ENCODE data around the gene OR10P1. TPM values are rescaled to one million over a fixed set of nuclear protein-coding genes. Genes with fewer than 3 reads are reported as not detected.

OR10P1 gene
- total and polyA plus RNA-seq, 2 donors (not counting 1 experiment from before 2014, with no cell fraction given): not detected

DNA sequence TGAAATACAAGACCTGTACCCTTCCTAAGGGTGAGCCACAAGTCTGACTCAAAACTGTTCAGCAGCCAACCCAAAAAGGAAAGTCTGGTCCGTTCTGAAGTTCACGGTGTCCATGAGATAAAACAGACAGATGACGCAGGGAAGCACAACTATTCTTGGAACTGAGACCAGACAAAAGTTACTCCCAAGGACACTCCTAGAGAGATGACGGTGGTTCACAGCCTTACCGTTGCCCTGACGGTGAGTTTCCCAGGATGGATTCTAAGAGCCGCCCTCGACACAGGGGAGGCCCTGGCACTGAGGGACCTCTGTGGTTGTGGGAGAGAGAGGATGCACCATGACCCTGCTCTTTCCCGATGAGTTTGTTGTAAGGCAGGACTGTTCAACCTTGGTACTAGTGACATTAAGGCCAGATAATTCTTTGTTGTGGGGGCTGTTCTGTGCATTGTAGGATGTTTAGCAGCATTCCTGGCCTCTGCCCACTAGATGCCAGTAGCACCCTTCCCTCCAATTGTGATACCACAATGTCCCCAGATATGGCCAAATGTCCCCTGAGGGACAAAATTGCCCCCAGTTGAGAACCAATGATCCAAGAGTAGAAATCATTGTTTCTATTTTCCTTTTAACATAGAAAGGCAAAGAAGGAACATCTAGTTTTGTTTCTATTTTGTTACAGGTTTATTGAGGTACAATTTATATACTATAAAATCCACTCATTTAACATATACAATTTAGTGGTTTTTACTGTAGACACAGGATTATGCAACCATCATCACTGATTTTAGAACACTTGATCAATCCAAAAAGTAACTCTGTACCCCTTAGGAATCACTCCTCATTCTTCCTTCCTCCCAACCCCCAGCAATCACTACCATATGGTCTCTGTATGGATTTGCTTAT, 23.0 kb downstream of the OR10P1 start:
- no peaks in the 10 kb centered on the region for H3K36me3 ChIP-seq (replicated peaks in 1 of 2; ENCODE audit: control extremely low read depth in 1 of 2, control insufficient read depth in 1 of 2, extremely low read depth in 1 of 2, insufficient read depth in 2 of 2, low read length in 1 of 2)
- H3K27ac ChIP-seq (ENCODE audit: low read length in 2 of 2): no peak overlapping the region
- peaks cover 9% of the 10 kb centered on the region for H3K27me3 Mint-ChIP-seq
- ATAC-seq (ENCODE audit: low read depth) (peak; percentile 56), DNase-seq (peak; percentile 57)
- TF ChIP-seq, protein P1, sequence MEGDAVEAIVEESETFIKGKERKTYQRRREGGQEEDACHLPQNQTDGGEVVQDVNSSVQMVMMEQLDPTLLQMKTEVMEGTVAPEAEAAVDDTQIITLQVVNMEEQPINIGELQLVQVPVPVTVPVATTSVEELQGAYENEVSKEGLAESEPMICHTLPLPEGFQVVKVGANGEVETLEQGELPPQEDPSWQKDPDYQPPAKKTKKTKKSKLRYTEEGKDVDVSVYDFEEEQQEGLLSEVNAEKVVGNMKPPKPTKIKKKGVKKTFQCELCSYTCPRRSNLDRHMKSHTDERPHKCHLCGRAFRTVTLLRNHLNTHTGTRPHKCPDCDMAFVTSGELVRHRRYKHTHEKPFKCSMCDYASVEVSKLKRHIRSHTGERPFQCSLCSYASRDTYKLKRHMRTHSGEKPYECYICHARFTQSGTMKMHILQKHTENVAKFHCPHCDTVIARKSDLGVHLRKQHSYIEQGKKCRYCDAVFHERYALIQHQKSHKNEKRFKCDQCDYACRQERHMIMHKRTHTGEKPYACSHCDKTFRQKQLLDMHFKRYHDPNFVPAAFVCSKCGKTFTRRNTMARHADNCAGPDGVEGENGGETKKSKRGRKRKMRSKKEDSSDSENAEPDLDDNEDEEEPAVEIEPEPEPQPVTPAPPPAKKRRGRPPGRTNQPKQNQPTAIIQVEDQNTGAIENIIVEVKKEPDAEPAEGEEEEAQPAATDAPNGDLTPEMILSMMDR (IDR thresholded peaks at IDR 0.05): peak; percentile 54
- TF ChIP-seq EZH2 (IDR thresholded peaks at IDR 0.05; ENCODE audit: borderline replicate concordance, insufficient read depth, low read depth, low read length, poor library complexity, severe bottlenecking): no peak
- 87% methylated on average over 8 of the region's 9 CpGs for WGBS (ENCODE audit: insufficient coverage)
- H3K9ac ChIP-seq (ENCODE audit: low read length): no peak overlapping the region
- no peak overlapping the region for H3K27ac Mint-ChIP-seq
- H3K79me2 ChIP-seq (ENCODE audit: control insufficient read depth, insufficient read depth, low read length): no peaks in the 10 kb centered on the region
- no peak overlapping the region for H3K4me2 ChIP-seq (replicated peaks; ENCODE audit: low read depth, low read length, poor library complexity, severe bottlenecking)
- H3K4me1 ChIP-seq (ENCODE audit: control insufficient read depth in 2 of 2, insufficient read depth in 2 of 2, low read length in 2 of 2): no peaks in the 10 kb centered on the region
- H3K9me3 Mint-ChIP-seq (ENCODE audit: insufficient read depth): no peaks in the 10 kb centered on the region
- ChIA-PET CTCF (interaction anchor here (0.8 to 4.8 kb wide), 8 partner anchors 18 to 137 kb away, joined by 3 to 46 read pairs (median 4); partner anchors contain the start of genes BLOC1S1 and RDH5), POLR2A (no interaction called here)
- H2AFZ ChIP-seq (ENCODE audit: insufficient read depth, low read depth, low read length, poor library complexity, severe bottlenecking): no peak overlapping the region
- H3K4me3 Mint-ChIP-seq: no peak overlapping the region
- H3K4me3 ChIP-seq (ENCODE audit: control extremely low read depth in 1 of 5, extremely low read depth in 1 of 5, insufficient read depth in 1 of 5, low read depth in 2 of 5, low read length in 4 of 5): no peak overlapping the region
- H4K20me1 ChIP-seq (ENCODE audit: control insufficient read depth, insufficient read depth, low read length, poor library complexity, severe bottlenecking): no peaks in the 10 kb centered on the region
- H3K9me3 ChIP-seq (ENCODE audit: control extremely low read depth in 1 of 3, control insufficient read depth in 2 of 3, insufficient read depth in 1 of 3, low read length in 2 of 3): no peaks in the 10 kb centered on the region
- peaks cover 2% of the 10 kb centered on the region for H3K4me1 Mint-ChIP-seq
- H3K27me3 ChIP-seq (replicated peaks in 1 of 4; ENCODE audit: control extremely low read depth in 1 of 4, control insufficient read depth in 3 of 4, insufficient read depth in 4 of 4, low read length in 3 of 4): no peaks in the 10 kb centered on the region
- intact Hi-C loops (cut with micrococcal nuclease): loop anchor here (1.0 kb wide), 1 partner anchor 78 kb away; no protein-coding TSS in a partner anchor

DNA sequence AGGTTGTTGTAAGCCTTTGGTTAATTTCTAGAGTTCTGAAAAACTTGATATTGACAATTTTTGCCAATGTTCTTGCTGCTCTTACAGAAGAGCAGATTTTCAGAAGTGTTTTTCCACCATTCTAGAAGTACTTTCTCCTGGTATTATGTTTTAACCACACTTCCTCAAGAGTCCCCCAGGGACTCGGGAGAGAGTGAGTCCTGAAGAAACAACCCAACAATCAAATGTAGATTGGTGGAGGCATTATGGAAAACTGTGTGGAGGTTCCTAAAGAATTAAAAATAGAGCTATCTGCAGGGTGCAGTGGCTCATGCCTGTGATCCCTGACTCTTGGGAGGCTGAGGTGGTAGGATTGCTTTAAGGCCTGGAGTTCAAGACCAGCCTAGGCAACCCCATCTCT, 26.7 kb downstream of the OR10P1 start:
- Mint-ChIP-seq H3K27me3 (peaks cover 5% of the 10 kb centered on the region), H3K9me3 (ENCODE audit: insufficient read depth) (no peaks in the 10 kb centered on the region), H3K27ac (no peak overlapping the region), H3K4me3 (no peak overlapping the region), H3K4me1 (no peaks in the 10 kb centered on the region)
- H3K4me2 ChIP-seq (replicated peaks; ENCODE audit: low read depth, low read length, poor library complexity, severe bottlenecking): no peak overlapping the region
- H3K9me3 ChIP-seq (ENCODE audit: control extremely low read depth in 1 of 3, control insufficient read depth in 2 of 3, insufficient read depth in 1 of 3, low read length in 2 of 3): no peaks in the 10 kb centered on the region
- H3K27me3 ChIP-seq (replicated peaks in 1 of 4; ENCODE audit: control extremely low read depth in 1 of 4, control insufficient read depth in 3 of 4, insufficient read depth in 4 of 4, low read length in 3 of 4): no peaks in the 10 kb centered on the region
- DNase-seq (no peak), ATAC-seq (ENCODE audit: low read depth) (no peak)
- H3K4me1 ChIP-seq (ENCODE audit: control insufficient read depth in 2 of 2, insufficient read depth in 2 of 2, low read length in 2 of 2): no peaks in the 10 kb centered on the region
- H2AFZ ChIP-seq (ENCODE audit: insufficient read depth, low read depth, low read length, poor library complexity, severe bottlenecking): no peak overlapping the region
- intact Hi-C loops (cut with micrococcal nuclease): no loop called here
- no peak for TF ChIP-seq EZH2 (IDR thresholded peaks at IDR 0.05; ENCODE audit: borderline replicate concordance, insufficient read depth, low read depth, low read length, poor library complexity, severe bottlenecking)
- no peaks in the 10 kb centered on the region for H3K36me3 ChIP-seq (replicated peaks in 1 of 2; ENCODE audit: control extremely low read depth in 1 of 2, control insufficient read depth in 1 of 2, extremely low read depth in 1 of 2, insufficient read depth in 2 of 2, low read length in 1 of 2)
- H3K79me2 ChIP-seq (ENCODE audit: control insufficient read depth, insufficient read depth, low read length): no peaks in the 10 kb centered on the region
- H4K20me1 ChIP-seq (ENCODE audit: control insufficient read depth, insufficient read depth, low read length, poor library complexity, severe bottlenecking): no peaks in the 10 kb centered on the region
- no CpG with 5 or more reads among the region's 1 CpG for WGBS (ENCODE audit: insufficient coverage)
- POLR2A ChIA-PET: no interaction called here
- H3K27ac ChIP-seq (ENCODE audit: low read length in 2 of 2): no peak overlapping the region
- no peak overlapping the region for H3K4me3 ChIP-seq (ENCODE audit: control extremely low read depth in 1 of 5, extremely low read depth in 1 of 5, insufficient read depth in 1 of 5, low read depth in 2 of 5, low read length in 4 of 5)
- H3K9ac ChIP-seq (ENCODE audit: low read length): no peak overlapping the region
- CTCF ChIA-PET: interaction anchor here (0.8 to 1.2 kb wide), 2 partner anchors 10 to 73 kb away, joined by 3 read pairs; no protein-coding TSS in a partner anchor
